ENCODE data around the gene ARTN. TPM values are rescaled to one million over a fixed set of nuclear protein-coding genes. Genes with fewer than 3 reads are reported as not detected.

The ARTN gene
- total RNA-seq, 1 donor from 2014 or later, result 0.89 TPM

DNA sequence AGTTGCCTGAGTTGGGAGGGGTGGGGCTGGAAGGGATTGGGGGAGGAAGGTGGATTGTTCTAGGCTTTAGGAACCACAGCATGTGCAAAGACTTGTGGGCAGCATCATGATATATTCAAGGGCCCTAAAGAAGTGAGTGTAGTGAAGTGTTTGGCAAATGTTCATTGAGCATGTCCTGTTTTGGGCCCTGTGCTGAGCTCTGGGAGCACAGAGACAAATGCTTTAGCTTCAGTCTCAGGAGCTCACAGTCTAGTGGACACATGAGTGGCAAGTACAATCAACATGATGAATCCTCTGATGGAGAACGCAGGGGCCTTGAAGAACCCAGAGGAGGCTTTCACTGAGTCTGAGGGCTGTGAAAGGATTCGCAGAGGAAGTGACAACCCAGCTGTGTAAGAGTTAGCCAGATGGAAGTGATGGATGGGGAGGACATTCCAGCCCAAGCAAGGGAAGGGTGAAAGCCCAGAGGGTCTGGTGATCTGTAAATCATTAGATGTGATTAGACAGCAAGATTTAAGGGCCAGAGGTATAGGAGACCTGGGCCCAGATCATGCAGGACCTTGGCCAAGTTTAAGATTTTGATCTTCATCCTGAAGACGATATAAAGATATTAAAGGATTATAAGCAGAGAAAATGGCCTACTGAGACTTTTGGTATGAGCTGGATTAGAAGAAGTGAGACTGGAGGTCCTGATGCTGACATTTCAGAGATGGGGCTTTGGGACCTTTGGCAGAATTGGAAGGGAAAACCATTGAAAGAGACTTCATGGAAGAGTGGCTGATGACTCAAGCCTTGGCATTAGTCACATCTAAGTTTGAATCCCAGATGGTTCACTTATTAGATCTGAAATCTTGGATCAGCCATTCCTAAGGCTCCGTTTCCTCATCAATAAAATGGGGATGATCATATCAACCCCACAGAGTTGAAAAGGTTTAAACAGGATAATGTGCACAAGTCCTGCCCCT, 17.7 kb downstream of the ARTN start:
- H3K4me1 Mint-ChIP-seq, result peaks cover 24% of the 10 kb centered on the region
- H3K36me3 Mint-ChIP-seq (ENCODE audit: low read depth), result peaks cover 4% of the 10 kb centered on the region
- peak overlapping the region; percentile 57 for H3K4me3 Mint-ChIP-seq
- TF ChIP-seq, protein P1, sequence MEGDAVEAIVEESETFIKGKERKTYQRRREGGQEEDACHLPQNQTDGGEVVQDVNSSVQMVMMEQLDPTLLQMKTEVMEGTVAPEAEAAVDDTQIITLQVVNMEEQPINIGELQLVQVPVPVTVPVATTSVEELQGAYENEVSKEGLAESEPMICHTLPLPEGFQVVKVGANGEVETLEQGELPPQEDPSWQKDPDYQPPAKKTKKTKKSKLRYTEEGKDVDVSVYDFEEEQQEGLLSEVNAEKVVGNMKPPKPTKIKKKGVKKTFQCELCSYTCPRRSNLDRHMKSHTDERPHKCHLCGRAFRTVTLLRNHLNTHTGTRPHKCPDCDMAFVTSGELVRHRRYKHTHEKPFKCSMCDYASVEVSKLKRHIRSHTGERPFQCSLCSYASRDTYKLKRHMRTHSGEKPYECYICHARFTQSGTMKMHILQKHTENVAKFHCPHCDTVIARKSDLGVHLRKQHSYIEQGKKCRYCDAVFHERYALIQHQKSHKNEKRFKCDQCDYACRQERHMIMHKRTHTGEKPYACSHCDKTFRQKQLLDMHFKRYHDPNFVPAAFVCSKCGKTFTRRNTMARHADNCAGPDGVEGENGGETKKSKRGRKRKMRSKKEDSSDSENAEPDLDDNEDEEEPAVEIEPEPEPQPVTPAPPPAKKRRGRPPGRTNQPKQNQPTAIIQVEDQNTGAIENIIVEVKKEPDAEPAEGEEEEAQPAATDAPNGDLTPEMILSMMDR (conservative IDR thresholded peaks at IDR 0.05), result no peak
- H3K27me3 Mint-ChIP-seq (ENCODE audit: low read depth), result no peaks in the 10 kb centered on the region
- H3K27ac Mint-ChIP-seq (ENCODE audit: unreplicated experiment), result no peak overlapping the region
- H3K9me3 Mint-ChIP-seq, result no peaks in the 10 kb centered on the region
- no peak for DNase-seq (ENCODE audit: low read depth, low spot score)

DNA sequence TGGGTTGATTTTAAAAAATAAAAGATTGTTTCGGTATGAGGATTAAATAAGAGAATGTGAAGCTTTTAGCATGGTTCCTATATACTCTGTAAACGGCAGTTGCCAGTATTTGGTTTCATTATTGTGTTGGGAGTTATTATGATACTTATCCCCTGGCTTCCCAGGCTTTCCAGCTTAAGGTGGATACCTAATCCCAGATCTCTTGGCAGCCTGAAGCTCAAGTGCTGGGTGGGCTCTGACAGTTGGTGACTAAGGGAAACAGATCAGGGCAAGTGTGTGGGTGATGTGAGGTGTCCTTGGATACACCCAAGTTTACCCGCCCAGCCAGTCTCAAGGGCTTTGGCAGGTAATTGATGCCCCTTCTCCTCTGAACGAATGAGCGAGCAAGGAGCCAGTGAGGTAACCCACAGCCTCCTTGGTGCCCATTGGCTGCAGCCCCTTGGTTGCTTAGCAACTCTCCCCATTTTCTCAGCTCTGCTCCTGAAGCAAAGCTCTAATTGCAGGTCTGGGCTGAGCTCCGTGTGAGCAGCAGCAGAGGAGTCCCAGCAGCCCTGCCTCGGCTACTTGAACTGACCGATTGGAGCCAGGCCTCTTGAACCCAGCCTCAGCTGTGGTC, 19.2 kb downstream of the ARTN start:
- no peaks in the 10 kb centered on the region for H3K27me3 Mint-ChIP-seq (ENCODE audit: low read depth)
- H3K4me3 Mint-ChIP-seq, result no peak overlapping the region
- DNase-seq (ENCODE audit: low read depth, low spot score), result no peak
- peaks cover 19% of the 10 kb centered on the region for H3K4me1 Mint-ChIP-seq
- TF ChIP-seq, protein P1 (conservative IDR thresholded peaks at IDR 0.05), result no peak
- peaks cover 4% of the 10 kb centered on the region for H3K36me3 Mint-ChIP-seq (ENCODE audit: low read depth)
- no peak overlapping the region for H3K27ac Mint-ChIP-seq (ENCODE audit: unreplicated experiment)
- no peaks in the 10 kb centered on the region for H3K9me3 Mint-ChIP-seq

DNA sequence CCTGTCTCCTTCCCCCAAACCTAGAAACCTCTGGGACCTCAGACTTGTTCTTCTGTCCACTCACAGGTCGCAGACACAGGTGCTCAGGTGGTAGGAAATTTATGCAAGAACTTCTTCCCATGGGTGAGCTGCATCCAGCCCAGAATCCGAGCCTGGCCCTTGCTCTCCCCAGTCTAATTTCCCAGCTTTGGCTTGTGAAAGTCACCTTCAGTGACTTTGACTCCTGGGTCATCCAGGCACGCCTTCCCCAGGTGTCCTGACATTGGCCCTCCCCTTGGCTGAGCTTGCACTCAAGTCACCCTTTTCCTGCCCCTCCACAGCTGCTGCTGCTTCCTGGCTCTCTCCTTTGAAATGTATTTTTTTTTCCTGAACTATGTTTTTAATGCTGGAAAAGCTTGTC, 19.8 kb downstream of the ARTN start:
- Mint-ChIP-seq H3K4me1 (peaks cover 14% of the 10 kb centered on the region), H3K27me3 (ENCODE audit: low read depth) (no peaks in the 10 kb centered on the region), H3K4me3 (no peak overlapping the region), H3K9me3 (no peaks in the 10 kb centered on the region), H3K27ac (ENCODE audit: unreplicated experiment) (no peak overlapping the region), H3K36me3 (ENCODE audit: low read depth) (peaks cover 6% of the 10 kb centered on the region)
- TF ChIP-seq, protein P1 (conservative IDR thresholded peaks at IDR 0.05), result no peak
- DNase-seq (ENCODE audit: low read depth, low spot score), result no peak

DNA sequence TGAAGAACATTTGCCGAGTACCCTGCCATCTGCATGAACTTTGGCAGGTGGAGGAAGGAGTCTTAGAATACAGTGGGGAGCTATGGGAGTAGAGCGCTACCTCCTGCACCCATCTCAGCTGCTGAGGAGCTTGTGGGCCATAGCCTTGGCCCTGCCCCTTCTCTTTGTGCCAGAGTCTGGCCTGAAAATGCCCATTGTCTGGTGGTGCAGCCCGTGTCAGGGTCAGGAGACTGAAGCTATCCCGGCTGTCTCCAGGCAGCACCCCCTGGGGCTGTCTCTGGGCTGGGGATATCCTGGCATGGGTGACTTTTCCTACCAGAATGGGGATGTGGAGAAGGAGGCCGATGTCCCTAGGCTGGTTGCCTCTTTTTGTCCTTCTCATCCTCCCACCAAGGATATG, 20.4 kb downstream of the ARTN start:
- Mint-ChIP-seq H3K4me3 (no peak overlapping the region), H3K27me3 (ENCODE audit: low read depth) (no peaks in the 10 kb centered on the region), H3K36me3 (ENCODE audit: low read depth) (peaks cover 7% of the 10 kb centered on the region), H3K9me3 (no peaks in the 10 kb centered on the region), H3K4me1 (peaks cover 10% of the 10 kb centered on the region), H3K27ac (ENCODE audit: unreplicated experiment) (no peak overlapping the region)
- TF ChIP-seq, protein P1 (conservative IDR thresholded peaks at IDR 0.05), result no peak
- no peak for DNase-seq (ENCODE audit: low read depth, low spot score)

DNA sequence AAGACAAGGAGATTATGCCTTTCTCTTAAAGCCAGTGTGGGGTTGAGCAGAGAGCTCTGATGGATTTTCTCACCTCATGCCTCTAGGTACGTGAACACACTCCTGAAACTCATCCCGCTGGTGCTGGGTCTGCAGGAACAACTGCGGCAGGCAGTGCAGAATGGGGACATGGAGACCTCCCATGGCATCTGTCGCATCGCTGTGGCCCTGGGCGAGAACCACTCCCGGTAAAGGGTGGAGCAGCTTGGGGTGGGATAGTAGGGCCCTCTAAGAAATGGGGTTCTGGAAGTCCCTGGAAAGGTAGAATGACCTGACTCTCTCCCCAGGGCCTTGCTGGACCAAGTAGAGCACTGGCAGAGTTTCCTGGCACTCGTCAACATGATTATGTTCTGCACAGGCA, 22.6 kb downstream of the ARTN start:
- peaks cover 5% of the 10 kb centered on the region for H3K36me3 Mint-ChIP-seq (ENCODE audit: low read depth)
- TF ChIP-seq, protein P1 (conservative IDR thresholded peaks at IDR 0.05), result no peak
- no peak overlapping the region for H3K27ac Mint-ChIP-seq (ENCODE audit: unreplicated experiment)
- no peak for DNase-seq (ENCODE audit: low read depth, low spot score)
- H3K4me1 Mint-ChIP-seq, result peaks cover under 1% of the 10 kb centered on the region
- H3K4me3 Mint-ChIP-seq, result no peak overlapping the region
- H3K27me3 Mint-ChIP-seq (ENCODE audit: low read depth), result no peaks in the 10 kb centered on the region
- H3K9me3 Mint-ChIP-seq, result no peaks in the 10 kb centered on the region

Data from neural crest cell (in vitro differentiated cells).